ENCODE measurements around the gene TYW1.
"Not testable (repeated sequence)": the region's sequence is repeated elsewhere in the genome, so short reads cannot be mapped to it uniquely, and the experiment has no call there.

TYW1 gene

DNA sequence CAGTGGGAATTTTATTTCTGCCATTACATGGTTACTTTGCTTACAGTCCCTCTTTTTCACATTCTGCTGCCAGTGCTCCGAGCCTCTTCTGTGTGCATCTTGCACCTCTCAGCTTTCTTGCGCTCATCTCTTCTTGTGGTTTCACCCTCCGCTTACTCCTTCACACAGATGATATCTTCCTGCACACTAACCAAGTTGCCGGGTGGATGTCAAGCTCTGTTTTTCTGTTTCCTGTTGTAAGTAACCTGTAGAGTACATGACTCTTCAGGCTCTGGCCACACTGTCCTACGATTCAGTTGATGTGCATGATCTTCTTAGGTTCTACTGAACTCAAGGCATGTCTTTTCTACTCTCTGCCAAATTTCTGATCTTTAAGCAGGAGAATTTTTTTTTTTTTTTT lies 166.7 kb downstream of the TYW1 start:
- H3K9me3 ChIP-seq (ENCODE audit: insufficient read depth, low read length); H3K9ac ChIP-seq (ENCODE audit: insufficient read length, low read depth); DNase-seq (ENCODE audit: low read depth, low spot score); H3K36me3 ChIP-seq (ENCODE audit: insufficient read depth, insufficient read length, low read length); H3K4me3 ChIP-seq (ENCODE audit: insufficient read length, low read depth); H3K4me1 ChIP-seq (ENCODE audit: insufficient read depth, insufficient read length); H3K27me3 ChIP-seq (ENCODE audit: insufficient read depth, insufficient read length): not testable (repeated sequence)

GRCh38 chr7:67171151-67171550 lies 174.5 kb downstream of the TYW1 start:
- DNase-seq (ENCODE audit: low read depth, low spot score); H3K36me3 ChIP-seq (ENCODE audit: insufficient read depth, insufficient read length, low read length); H3K27me3 ChIP-seq (ENCODE audit: insufficient read depth, insufficient read length); H3K9ac ChIP-seq (ENCODE audit: insufficient read length, low read depth); H3K4me1 ChIP-seq (ENCODE audit: insufficient read depth, insufficient read length); H3K9me3 ChIP-seq (ENCODE audit: insufficient read depth, low read length); H3K4me3 ChIP-seq (ENCODE audit: insufficient read length, low read depth): not testable (repeated sequence)

DNA sequence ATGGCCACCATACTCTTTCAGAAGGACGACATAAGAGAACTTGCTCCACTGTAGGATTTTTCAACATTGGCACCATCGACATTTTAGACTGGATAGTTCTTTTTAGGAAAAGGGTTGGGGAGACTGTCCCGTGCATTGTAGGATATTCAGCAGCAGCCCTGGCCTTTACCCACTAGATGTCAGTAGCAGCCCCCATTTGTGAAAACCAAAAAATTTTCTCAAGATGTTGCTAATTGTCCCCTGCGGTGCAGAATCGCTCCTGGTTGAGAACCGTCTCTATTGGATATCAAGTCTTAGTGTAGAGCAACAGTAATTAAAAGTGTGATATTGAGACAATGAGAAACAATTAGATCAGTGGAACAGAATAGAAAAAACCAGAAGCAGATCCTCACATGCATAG lies 180.1 kb downstream of the TYW1 start:
- not testable (repeated sequence) for H3K4me3 ChIP-seq (ENCODE audit: insufficient read length, low read depth); H3K27me3 ChIP-seq (ENCODE audit: insufficient read depth, insufficient read length); H3K4me1 ChIP-seq (ENCODE audit: insufficient read depth, insufficient read length); H3K9ac ChIP-seq (ENCODE audit: insufficient read length, low read depth); H3K36me3 ChIP-seq (ENCODE audit: insufficient read depth, insufficient read length, low read length); H3K9me3 ChIP-seq (ENCODE audit: insufficient read depth, low read length); DNase-seq (ENCODE audit: low read depth, low spot score)

- H3K27me3 ChIP-seq (ENCODE audit: insufficient read depth, insufficient read length); H3K9me3 ChIP-seq (ENCODE audit: insufficient read depth, low read length); DNase-seq (ENCODE audit: low read depth, low spot score); H3K36me3 ChIP-seq (ENCODE audit: insufficient read depth, insufficient read length, low read length); H3K4me1 ChIP-seq (ENCODE audit: insufficient read depth, insufficient read length); H3K4me3 ChIP-seq (ENCODE audit: insufficient read length, low read depth); H3K9ac ChIP-seq (ENCODE audit: insufficient read length, low read depth): not testable (repeated sequence)
Measured at GRCh38 chr7:67178915-67179688, 182.5 kb downstream of the TYW1 start.

DNA sequence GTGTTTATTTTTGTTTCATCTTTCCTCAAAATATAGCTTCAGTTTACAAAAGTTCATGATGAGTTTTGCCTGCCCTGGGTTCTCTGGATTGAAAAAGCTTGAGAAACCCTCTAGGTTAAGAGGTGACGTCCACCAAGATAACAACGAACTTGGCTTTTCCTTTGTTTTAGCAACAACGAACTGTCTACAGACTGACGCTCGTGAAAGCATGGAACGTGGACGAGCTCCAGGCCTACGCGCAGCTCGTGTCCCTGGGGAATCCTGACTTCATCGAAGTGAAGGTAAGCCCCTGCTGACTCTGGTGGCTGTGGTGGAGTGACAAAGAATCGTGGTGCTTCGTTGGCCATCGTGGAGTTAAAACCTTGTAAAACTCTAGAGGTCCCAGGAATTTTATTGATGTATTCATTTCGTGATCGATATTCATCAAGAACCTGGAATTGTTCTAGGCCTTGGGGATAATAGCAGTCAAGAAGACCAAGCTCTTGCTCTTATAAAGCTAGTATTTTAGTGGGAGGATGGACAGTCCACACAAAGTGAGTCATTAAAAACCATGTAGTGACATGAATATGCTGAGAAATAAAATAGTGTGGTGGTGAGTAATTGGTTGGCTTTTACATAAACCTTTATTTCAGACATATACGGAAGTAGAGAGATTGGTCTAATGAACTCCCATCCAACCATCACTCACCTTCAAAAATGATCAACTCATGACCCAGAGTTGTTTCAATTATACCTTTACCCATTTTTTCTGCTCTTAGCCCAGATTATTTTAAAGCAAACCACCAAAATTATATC lies 186.5 kb downstream of the TYW1 start:
- not testable (repeated sequence) for H3K9me3 ChIP-seq (ENCODE audit: insufficient read depth, low read length); H3K27me3 ChIP-seq (ENCODE audit: insufficient read depth, insufficient read length); H3K4me1 ChIP-seq (ENCODE audit: insufficient read depth, insufficient read length); H3K36me3 ChIP-seq (ENCODE audit: insufficient read depth, insufficient read length, low read length); DNase-seq (ENCODE audit: low read depth, low spot score); H3K9ac ChIP-seq (ENCODE audit: insufficient read length, low read depth); H3K4me3 ChIP-seq (ENCODE audit: insufficient read length, low read depth)

GRCh38 chr7:67184912-67185659 lies 188.5 kb downstream of the TYW1 start:
- not testable (repeated sequence) for DNase-seq (ENCODE audit: low read depth, low spot score); H3K4me3 ChIP-seq (ENCODE audit: insufficient read length, low read depth); H3K4me1 ChIP-seq (ENCODE audit: insufficient read depth, insufficient read length); H3K9ac ChIP-seq (ENCODE audit: insufficient read length, low read depth); H3K27me3 ChIP-seq (ENCODE audit: insufficient read depth, insufficient read length); H3K9me3 ChIP-seq (ENCODE audit: insufficient read depth, low read length); H3K36me3 ChIP-seq (ENCODE audit: insufficient read depth, insufficient read length, low read length)

GRCh38 chr7:67185660-67186129 lies 189.1 kb downstream of the TYW1 start:
- not testable (repeated sequence) for DNase-seq (ENCODE audit: low read depth, low spot score); H3K36me3 ChIP-seq (ENCODE audit: insufficient read depth, insufficient read length, low read length); H3K4me1 ChIP-seq (ENCODE audit: insufficient read depth, insufficient read length)

DNA sequence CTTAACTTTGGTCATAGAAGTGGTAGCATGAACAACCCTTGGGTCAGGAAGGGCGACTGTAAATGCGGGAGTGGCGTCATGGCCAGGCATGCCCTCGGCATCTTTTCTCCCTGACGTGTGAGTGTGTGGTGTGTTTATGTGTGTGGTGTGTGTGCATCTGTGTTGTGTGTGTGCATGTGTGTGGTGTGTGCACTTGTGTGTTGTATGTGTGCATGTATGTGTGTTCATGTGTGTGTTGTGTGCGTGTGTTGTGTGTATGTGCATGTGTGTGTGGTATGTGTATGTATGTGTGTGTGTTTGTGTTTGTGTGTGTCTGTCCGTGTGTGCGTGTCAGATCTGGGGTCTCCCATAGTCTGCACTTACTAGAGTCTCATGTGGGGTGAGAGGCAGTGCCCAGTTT lies 192.5 kb downstream of the TYW1 start:
- not testable (repeated sequence) for DNase-seq (ENCODE audit: low read depth, low spot score); H3K9ac ChIP-seq (ENCODE audit: insufficient read length, low read depth); H3K27me3 ChIP-seq (ENCODE audit: insufficient read depth, insufficient read length); H3K4me3 ChIP-seq (ENCODE audit: insufficient read length, low read depth); H3K36me3 ChIP-seq (ENCODE audit: insufficient read depth, insufficient read length, low read length); H3K4me1 ChIP-seq (ENCODE audit: insufficient read depth, insufficient read length); H3K9me3 ChIP-seq (ENCODE audit: insufficient read depth, low read length)

More at GRCh38 chr7:67185660-67186129, 189.1 kb downstream of the TYW1 start:
- not testable (repeated sequence) for H3K9me3 ChIP-seq (ENCODE audit: insufficient read depth, low read length); H3K27me3 ChIP-seq (ENCODE audit: insufficient read depth, insufficient read length); H3K4me3 ChIP-seq (ENCODE audit: insufficient read length, low read depth); H3K9ac ChIP-seq (ENCODE audit: insufficient read length, low read depth)

GRCh38 chr7:67189801-67190465 lies 193.3 kb downstream of the TYW1 start:
- not testable (repeated sequence) for H3K4me3 ChIP-seq (ENCODE audit: insufficient read length, low read depth); H3K36me3 ChIP-seq (ENCODE audit: insufficient read depth, insufficient read length, low read length); H3K27me3 ChIP-seq (ENCODE audit: insufficient read depth, insufficient read length); H3K9me3 ChIP-seq (ENCODE audit: insufficient read depth, low read length); H3K4me1 ChIP-seq (ENCODE audit: insufficient read depth, insufficient read length); DNase-seq (ENCODE audit: low read depth, low spot score); H3K9ac ChIP-seq (ENCODE audit: insufficient read length, low read depth)

DNA sequence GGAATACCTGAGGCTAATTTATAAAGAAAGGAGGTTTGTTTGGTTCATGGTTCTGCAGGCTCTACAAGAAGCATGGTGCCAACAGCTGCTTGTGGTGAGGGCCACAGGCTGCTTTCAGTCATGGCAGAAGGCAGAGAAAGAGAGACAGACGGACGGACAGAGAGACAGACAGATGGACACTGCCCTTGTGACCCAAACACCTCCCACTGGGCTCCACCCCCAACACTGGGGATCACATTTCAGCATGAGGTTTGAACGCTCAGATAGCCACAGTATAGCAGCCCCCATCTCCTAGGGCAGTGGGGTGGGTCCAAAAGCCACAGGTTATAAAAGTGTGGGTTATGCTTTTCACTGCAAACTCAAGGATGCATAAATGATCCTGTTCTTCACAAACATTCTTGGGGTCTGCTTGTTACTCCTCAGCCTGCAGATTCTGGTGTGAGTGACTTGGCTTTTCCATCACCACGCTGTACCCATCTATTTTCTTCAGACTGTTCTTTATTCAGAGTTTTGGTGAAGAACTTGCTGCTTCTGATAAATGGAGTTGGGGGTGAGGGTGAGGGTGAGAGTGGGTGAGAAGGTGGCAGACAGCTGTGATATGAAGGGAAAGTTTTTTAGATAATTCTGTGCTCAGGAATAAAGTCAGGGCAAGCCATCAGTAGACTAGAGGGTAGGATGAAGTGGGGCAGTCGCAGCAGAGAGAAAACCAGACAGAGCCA lies 194.5 kb downstream of the TYW1 start:
- DNase-seq (ENCODE audit: low read depth, low spot score); H3K4me1 ChIP-seq (ENCODE audit: insufficient read depth, insufficient read length); H3K36me3 ChIP-seq (ENCODE audit: insufficient read depth, insufficient read length, low read length); H3K9me3 ChIP-seq (ENCODE audit: insufficient read depth, low read length); H3K27me3 ChIP-seq (ENCODE audit: insufficient read depth, insufficient read length); H3K9ac ChIP-seq (ENCODE audit: insufficient read length, low read depth); H3K4me3 ChIP-seq (ENCODE audit: insufficient read length, low read depth): not testable (repeated sequence)

All from NT2/D1 (cell line).